Mesothelial cell of epicardium (in vitro differentiated cells): Measurements from ENCODE around the gene CD164L2. TPM values are rescaled to one million over a fixed set of nuclear protein-coding genes. Genes with fewer than 3 reads are reported as not detected.

ENCODE experiments used
- DNase-seq, 2 experiments: peaks; one replicate each; pipeline ENCODE4 v3.0.0; 2021; ENCODE audit warnings: low spot score in 2 of 2; ENCODE audit not compliant: unreplicated experiment in 2 of 2
- H3K27ac Mint-ChIP-seq: 2 replicates; pipeline ENCODE4 v1.8.0; 2021; ENCODE audit warnings: mixed read lengths
- H3K27me3 Mint-ChIP-seq: 2 replicates; pipeline ENCODE4 v1.8.0; 2021; ENCODE audit warnings: low read depth, mixed read lengths
- H3K36me3 Mint-ChIP-seq: 2 replicates; pipeline ENCODE4 v1.8.0; 2021; ENCODE audit warnings: mixed read lengths
- H3K4me1 Mint-ChIP-seq: 2 replicates; pipeline ENCODE4 v1.8.0; 2021; ENCODE audit warnings: mixed read lengths
- H3K4me3 Mint-ChIP-seq: 2 replicates; pipeline ENCODE4 v1.8.0; 2021; ENCODE audit warnings: mild to moderate bottlenecking, moderate library complexity, mixed read lengths
- H3K9me3 Mint-ChIP-seq: 2 replicates; pipeline ENCODE4 v1.8.0; 2021; ENCODE audit warnings: mixed read lengths
- total RNA-seq: library from RNA; stranded (reverse); gene quantifications from 3 replicates; pipeline ENCODE4 v1.2.1, GENCODE V29; 2021
- TF ChIP-seq, protein P1 (sequence below): fragments of 200-600 bp; sonication (generic); IDR thresholded peaks from one replicate; pipeline ENCODE4 v1.5.0; 2021; ENCODE audit warnings: antibody characterized with exemption; ENCODE audit not compliant: unreplicated experiment

The CD164L2 gene
- total RNA-seq, 1 donor from 2014 or later, result 0.45 TPM

DNA sequence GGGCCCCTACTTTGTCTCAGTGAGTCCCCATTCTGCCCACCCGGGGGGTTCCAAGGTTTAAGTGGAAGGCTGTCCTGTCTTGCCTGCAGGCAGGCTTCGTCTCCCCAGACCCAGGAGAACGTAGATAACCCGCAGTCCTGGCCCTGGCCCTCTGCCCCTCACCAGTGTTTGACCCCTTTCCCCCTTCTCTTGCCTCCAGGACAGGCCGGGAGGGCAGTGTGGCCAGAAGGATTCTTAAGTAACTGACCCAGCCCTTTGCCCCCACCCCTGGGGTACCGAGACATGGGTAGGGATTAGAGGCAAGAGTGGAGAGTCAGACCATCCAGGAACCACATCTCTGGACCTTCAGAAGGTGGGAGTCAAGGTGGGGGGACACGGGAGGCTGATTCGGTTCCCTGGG, 52.3 kb downstream of the CD164L2 start:
- TF ChIP-seq, protein P1, sequence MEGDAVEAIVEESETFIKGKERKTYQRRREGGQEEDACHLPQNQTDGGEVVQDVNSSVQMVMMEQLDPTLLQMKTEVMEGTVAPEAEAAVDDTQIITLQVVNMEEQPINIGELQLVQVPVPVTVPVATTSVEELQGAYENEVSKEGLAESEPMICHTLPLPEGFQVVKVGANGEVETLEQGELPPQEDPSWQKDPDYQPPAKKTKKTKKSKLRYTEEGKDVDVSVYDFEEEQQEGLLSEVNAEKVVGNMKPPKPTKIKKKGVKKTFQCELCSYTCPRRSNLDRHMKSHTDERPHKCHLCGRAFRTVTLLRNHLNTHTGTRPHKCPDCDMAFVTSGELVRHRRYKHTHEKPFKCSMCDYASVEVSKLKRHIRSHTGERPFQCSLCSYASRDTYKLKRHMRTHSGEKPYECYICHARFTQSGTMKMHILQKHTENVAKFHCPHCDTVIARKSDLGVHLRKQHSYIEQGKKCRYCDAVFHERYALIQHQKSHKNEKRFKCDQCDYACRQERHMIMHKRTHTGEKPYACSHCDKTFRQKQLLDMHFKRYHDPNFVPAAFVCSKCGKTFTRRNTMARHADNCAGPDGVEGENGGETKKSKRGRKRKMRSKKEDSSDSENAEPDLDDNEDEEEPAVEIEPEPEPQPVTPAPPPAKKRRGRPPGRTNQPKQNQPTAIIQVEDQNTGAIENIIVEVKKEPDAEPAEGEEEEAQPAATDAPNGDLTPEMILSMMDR, result no peak
- no peak for DNase-seq

More for the DNA sequence above, 52.3 kb downstream of the CD164L2 start:
- peaks cover 13% of the 10 kb centered on the region for H3K36me3 Mint-ChIP-seq
- no peaks in the 10 kb centered on the region for H3K4me1 Mint-ChIP-seq
- H3K9me3 Mint-ChIP-seq, result no peaks in the 10 kb centered on the region
- no peak overlapping the region for H3K27ac Mint-ChIP-seq
- H3K4me3 Mint-ChIP-seq, result no peak overlapping the region
- H3K27me3 Mint-ChIP-seq, result no peaks in the 10 kb centered on the region

Other genes starting within 250 kb of the CD164L2 start
- 32.5 to 34.6 TPM (median 33.9 TPM) in 3 replicates for gene SLC9A1, start 228.2 kb downstream of the CD164L2 start, total RNA-seq
- 40.2 to 42.2 TPM (median 41.3 TPM) in 3 replicates for gene WDTC1, start 148.7 kb downstream of the CD164L2 start, total RNA-seq
- gene TMEM222, start 61.2 kb downstream of the CD164L2 start, total RNA-seq, result 36.0 to 39.1 TPM (median 37.2 TPM) in 3 replicates
- gene SYTL1, start 41.3 kb downstream of the CD164L2 start, total RNA-seq, result 41.0 to 42.8 TPM (median 42.2 TPM) in 3 replicates
- gene MAP3K6, start 16.4 kb downstream of the CD164L2 start, total RNA-seq, result 10.3 to 13.7 TPM (median 11.8 TPM) in 3 replicates
- 0.22 to 0.24 TPM in 2 of 3 replicates, not detected in the other for gene FCN3, start 8.5 kb downstream of the CD164L2 start, total RNA-seq
- 1.7 to 2.3 TPM (median 1.7 TPM) in 3 replicates for gene GPR3, start 9.3 kb upstream of the CD164L2 start, total RNA-seq
- gene WASF2, start 106.8 kb upstream of the CD164L2 start, total RNA-seq, result 97.8 to 102 TPM (median 99.3 TPM) in 3 replicates
- 71.4 to 73.5 TPM (median 72.1 TPM) in 3 replicates for gene AHDC1, start 220.8 kb upstream of the CD164L2 start, total RNA-seq